Stimulated activated CD8-positive, alpha-beta memory T cell treated with anti-CD3 and anti-CD28 coated beads, Interleukin-4, amount 100 ng/mL, for 48 hours (primary cell): ENCODE measurements around the gene ZNHIT1.
"Not testable (repeated sequence)": the region's sequence is repeated elsewhere in the genome, so short reads cannot be mapped to it uniquely, and the experiment has no call there.

Experiments
- DNase-seq: peaks from one replicate; pipeline ENCODE4 v3.0.0-alpha.2; 2020

The ZNHIT1 gene

GRCh38 chr7:101189109-101189508 is 28.9 kb upstream of the ZNHIT1 start:
- DNase-seq: no peak

DNA sequence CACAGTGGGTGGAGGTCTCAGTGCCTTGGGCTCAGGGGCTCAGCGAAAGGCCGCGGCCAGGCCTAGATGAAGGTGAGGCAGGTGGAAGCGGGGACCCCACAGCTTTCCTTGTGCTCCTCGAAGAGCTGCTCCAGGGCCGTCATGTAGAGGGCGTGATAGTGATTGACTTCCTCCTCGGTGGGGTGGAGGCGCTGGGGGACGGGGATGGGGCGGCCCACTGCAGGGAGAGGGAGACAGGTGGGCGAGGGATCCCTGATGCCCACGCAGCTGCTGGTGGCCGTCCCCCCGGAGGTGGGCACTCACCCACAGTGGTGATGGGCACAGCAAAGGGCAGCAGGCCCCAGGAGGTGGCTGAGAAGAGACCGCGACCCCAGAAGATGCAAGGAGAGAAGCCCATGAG is 22.1 kb upstream of the ZNHIT1 start:
- DNase-seq: no peak

- DNase-seq: no peak
Measured at GRCh38 chr7:101197991-101198390, 20.0 kb upstream of the ZNHIT1 start.

DNA sequence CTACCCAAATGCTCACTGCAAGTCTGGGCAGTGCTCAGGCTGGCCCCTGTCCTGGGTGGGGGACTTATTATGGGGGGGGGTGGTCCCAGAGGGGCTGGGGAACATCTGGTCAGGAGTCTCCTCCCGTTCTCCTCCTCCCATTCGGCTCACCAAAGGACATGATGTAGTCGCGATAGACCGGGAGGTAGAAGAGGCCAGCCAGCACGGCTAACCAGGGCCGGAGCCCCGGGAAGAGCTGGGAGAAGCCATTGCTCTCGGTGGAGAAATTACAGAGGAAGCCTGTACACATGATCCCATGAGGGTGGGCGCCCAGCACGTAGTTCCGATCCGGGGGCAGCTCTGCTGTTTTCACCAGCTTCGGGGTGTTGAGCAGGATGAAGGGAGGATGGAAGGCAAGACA is 19.5 kb upstream of the ZNHIT1 start:
- DNase-seq: no peak

GRCh38 chr7:101199522-101199921 is 18.4 kb upstream of the ZNHIT1 start:
- not testable (repeated sequence) for DNase-seq

- DNase-seq: no peak
Measured at GRCh38 chr7:101200504-101200861, 17.5 kb upstream of the ZNHIT1 start.

- no peak for DNase-seq
Measured at GRCh38 chr7:101200862-101201599, 16.9 kb upstream of the ZNHIT1 start, which contains the start of gene MOGAT3. Gene MOGAT3, minus strand, starts transcription at chr7:101201036. Its CDS starts 182 bp downstream, at chr7:101200854.

DNA sequence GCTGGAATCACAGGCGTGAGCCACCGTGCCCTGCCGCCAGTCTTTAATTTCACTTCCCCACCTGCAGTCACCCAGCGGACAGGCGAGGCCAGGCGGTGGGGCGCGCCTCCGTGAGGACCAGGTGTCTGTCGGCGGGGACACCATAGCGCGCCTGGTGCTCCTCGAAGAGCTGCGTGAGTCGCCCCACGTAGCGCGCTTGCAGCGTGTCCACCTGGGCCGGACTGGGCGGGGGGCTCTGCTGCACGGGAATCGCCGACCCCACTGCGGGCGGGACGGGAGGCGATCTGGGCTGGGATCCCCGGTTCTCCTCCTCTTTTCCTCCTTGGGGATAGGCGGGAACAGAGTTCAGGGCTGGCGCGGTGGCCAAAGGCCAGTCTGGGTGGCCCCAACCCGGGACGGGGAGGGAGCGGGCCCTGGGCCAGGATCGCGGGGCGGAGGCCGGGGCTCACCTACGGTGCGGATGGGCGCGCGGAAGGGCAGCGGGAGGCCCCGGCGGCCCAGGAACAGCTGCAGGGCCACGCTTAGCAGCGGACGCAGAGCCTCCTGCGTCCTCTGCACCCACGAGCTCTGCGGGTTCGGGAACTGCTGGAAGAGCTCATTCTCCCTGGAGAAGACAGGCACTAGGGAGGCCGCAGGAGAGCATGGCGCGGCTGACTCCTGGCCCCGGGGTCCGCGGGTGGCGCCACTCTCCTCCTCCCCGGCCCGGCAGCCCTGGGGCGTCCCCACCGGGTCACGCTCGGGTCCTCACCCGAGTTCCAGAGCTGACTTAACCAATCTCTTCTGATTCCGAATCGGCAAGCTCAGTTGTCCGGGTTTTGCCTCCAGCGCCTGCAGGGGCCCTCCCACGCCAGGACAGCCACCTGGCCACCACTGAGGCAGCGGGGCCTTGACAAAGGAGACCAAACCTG is 16.0 kb upstream of the ZNHIT1 start:
- no peak for DNase-seq

- no peak for DNase-seq
Measured at GRCh38 chr7:101202603-101202918, 15.4 kb upstream of the ZNHIT1 start.

DNA sequence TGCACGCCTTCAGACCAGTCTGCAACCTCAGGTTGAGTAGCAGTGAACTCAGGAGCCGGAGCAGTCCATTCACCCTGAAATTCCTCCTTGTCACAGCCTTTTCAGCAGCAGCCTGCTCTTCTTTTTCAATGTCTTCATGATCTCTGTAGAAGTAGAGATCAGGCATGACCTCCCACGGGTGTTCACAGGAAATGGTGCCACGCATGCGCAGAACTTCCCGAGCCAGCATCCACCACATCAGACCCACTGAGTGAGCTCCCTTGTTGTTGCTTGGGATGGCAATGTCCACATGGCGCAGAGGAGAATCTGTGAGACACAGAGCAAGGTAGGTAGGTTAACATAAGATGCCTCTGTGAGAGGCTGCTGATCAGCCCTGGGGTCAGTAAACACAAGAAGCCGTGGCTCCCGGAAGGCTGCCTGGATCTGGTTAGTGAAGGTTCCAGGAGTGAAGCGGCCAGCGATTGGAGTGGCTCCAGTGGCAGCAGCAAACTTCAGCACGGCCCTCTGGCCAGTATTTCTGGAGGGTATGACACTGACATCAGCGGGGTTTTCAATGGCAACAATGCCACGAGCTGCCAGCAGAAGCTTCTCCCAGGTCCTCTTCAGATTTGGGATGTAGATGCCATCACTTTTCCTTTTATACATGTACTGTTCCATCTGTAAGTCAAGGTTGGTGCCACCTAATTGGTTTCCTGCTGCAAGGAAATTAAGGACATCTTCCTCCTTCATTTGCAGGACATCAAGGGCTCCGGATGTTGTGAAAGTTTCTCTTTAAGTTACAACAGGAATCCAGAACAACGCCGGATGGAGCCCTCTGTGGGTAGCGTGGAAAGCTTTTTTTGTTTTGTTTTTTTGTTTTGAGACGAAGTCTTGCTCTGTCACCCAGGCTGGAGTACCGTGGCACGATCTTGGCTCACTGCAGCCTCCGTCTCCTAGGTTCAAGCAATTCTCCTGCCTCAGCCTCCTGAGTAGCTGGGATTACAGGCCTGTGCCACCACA is 13.9 kb upstream of the ZNHIT1 start:
- not testable (repeated sequence) for DNase-seq

DNA sequence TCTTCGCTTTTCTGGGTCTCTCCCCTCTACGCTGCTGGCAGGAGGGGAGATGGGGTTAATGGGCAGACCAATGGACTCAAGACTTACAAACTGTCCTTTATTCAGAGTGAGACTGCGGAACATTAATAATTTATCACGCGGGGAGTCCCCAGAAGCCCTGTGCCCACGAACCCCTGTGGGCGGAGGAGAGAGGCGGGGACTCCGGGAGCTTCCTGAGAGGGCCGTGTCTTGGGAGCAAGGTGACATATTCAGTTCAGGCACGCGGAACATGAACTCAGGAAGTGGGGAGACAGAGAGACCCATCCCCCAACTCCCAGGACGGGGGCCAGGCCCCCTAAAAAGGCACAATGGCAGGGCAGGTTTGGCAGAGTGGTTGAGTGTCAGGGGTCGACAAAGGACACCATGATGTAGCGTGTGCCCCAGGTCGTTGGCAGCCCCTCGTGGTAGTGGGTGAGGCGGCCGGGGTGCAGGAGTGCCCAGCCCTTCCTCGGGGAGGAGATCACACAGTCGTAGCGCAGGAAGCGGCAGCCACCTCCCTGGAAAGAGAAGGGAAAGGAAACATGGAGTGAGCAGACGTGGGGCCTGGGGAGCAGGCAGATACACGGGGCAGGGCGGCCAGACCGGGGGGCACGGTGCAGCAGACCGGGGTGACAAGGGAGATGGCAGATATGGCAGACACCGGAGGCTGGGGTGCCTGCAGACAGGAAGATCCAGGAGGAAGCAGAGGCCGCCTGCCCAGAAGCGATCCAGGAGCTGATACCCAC is 11.9 kb upstream of the ZNHIT1 start:
- DNase-seq: no peak

GRCh38 chr7:101206665-101207042 is 11.3 kb upstream of the ZNHIT1 start:
- DNase-seq: no peak

DNA sequence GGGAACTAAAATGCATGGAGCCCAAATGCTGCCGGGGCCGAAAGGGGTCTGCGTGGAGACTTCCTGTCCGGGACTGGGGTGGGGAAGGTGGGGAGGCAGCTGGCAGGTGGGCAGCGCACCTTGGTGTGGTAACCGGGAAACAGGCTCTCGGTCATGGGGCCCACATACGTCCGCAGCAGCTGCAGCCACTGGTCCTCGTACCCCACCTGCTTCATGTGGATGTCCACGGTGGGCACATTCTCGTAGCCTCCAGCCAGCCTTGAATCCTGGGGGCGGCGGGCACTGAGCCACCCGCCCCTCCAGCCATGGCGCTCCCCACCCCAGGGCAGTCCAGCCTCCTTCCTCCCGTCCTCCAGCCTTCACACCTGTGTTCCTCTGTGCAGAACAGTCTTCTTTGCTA is 10.5 kb upstream of the ZNHIT1 start:
- DNase-seq: no peak

DNA sequence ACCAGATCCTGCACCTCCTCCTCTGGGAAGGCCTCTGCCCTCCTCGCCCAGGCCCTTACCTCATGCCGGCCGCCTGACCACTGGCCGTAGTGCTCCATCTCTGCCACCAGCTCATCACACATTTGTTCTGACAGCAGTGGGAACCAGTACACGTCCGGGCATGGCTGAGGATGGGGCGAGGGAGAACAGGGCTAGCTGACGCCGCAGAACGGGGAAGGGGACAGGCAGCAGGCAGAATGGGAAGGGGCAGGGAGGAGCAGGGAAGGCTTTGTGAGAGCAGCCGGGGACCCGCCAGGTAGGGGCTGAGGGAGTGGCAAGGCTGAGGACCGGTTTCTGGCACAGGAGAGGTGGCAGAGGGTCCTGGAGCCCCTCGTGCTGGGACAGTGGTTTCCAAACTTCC is 9.2 kb upstream of the ZNHIT1 start:
- no peak for DNase-seq

DNA sequence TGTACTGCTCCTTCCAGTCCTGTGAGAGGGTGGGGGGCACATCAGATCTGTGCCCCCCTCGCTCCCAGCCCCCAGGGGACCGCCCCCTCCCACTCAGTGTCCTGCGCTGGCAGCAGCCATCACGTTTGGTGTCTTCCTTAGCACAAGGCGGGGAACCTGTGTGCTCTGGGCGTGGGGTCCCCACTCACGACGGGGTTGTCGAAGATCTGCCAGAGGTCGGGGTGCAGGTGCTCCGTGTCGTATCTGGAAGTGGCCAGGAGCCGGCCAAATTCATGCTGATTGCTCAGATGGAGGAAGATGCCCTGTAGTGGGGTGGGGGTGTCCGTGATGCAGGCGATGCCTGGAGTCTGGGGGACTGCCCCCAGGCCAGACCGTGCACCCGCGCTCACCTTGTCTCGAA is 7.8 kb upstream of the ZNHIT1 start:
- DNase-seq: no peak

DNA sequence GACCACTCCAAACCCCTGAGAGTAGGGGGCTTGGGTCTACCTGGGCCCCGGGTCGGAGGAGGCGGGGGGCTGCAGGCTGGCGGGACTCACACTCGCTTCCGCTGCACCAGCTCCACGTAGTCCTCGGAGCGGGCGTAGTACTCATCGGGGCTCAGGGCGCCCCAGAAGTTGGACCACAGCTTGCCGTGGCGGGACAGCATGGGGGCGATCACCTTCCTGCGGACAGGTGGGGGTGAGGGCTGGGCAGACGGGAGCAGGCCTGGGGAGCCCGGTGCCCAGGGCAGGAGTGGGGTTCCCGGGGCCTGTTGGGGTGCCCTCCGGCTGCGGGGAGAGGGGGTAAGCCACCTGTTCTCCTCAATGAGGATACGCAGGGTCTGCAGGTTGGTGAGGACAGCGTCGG is 6.5 kb upstream of the ZNHIT1 start:
- no peak for DNase-seq

DNA sequence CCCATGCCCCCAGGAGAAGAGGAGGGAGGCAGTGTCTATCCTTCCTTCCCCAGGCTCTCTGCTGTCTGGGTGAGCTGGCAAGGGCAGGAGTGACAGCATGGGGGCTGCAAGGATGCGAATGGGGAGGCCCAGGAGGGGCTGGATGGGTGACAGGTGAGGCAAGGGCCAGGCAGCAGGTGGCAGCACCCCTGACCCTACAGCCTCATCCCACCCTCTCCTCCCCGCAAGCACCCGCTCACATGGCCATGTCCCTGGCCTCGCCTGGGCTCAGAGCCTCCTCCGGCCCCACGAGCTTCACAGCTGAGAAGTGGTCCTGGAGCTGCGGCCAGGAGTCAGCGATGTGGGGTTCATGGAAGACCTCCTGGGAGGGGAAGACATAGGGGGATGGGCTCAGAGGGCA is 6.0 kb upstream of the ZNHIT1 start:
- DNase-seq: no peak

DNA sequence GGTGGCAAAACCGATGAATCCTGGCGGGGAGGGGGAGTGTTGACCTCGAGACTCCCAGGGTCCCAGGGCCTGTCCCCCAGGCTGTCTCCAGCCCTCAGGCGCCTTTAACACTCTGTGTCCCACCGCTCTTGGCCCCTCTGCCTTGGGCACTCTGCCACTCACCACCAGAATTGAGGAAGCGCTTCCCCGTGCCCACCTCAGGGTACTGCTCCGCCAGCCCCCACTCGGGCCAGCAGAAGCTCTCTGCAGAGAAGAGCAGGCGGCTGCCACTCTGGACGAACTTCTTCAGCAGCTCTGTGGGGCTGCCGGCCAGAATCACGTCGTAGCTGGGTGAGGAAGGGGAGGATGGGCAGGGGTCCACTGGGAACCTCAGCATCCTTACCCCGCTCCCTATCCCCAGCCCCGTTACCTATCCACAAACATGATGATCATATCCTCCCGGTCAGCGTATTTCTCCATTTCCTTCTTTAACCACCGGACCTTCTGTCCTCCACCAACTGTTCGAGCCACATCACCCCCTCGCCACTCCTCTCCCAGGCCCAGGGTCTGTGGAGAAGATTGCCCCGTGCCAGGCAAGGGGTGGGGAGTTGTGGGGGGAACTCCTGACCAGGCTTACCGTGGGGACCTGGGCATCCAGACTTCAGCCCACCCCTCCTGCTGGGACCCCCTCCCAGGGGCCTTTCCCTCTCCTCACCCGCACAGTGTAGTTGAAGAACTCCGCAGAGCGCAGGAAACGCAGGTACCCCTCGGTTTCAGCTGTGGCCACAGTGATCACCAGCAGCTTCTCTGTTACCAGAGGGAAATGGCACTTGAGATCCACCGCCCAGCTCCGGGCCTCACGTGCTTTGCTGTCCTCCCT is 1.7 kb upstream of the ZNHIT1 start:
- DNase-seq: peak; percentile 30

- no peak for DNase-seq
Measured at GRCh38 chr7:101216860-101217387, 1.0 kb upstream of the ZNHIT1 start.

DNA sequence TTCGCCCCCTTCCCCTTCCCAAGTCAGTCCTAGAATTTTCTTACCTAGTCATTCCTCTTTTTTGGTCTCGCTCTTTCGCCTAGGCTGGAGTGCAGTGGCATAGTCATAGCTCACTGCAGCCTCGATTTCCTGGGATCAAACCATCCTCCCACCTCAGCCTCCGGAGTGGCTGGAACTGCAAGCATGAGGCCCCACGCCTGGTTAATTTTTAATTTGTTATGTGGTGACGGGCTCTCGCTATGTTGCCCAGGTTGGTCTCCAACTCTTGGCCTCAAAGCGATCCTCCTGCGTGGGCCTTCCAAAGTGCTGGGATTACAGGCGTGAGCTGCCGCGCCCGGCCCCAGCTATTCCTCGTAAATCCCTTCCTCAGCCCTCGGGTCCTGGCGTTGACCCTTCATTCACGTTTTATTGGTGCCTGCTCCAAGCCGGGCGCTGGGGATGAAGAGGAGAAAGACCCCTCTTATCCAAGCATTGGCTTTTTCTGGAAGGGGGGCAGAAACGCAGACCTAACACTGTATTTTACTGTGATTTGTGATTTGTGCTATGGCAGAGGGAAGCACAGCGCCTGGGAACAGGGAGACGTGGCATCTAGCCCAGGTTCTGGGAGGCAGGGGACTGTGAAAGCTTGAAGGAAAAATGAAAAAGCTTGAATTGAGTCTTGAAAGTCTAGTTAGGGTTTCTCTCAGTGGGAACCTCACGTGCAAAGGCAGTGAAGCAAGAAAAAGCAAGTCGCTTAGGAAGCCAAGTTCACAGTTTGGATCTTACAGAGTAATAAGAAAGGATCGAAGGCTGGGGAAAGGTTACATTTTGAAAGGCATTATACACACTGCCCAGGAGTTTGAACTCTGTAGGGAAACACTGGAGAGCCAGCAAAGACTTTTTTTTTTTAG is 516 bp downstream of the ZNHIT1 start:
- DNase-seq: no peak
